Kidney capillary endothelial cell (primary cell): Measurements from ENCODE around the gene ST6GALNAC1.
A peak's percentile ranks its signal among the peaks of the same experiment; 100 is the strongest.

ENCODE experiments used
- DNase-seq: peaks from one replicate; pipeline ENCODE4 v3.0.0-alpha.2; 2018; ENCODE audit warnings: low spot score

Gene ST6GALNAC1

GRCh38 chr17:76643553-76644148 lies at the start of gene ST6GALNAC1:
Gene ST6GALNAC1 (minus strand): TSS chr17:76643757. CDS start chr17:76643638, 119 bp downstream.
- DNase-seq = no peak

DNA sequence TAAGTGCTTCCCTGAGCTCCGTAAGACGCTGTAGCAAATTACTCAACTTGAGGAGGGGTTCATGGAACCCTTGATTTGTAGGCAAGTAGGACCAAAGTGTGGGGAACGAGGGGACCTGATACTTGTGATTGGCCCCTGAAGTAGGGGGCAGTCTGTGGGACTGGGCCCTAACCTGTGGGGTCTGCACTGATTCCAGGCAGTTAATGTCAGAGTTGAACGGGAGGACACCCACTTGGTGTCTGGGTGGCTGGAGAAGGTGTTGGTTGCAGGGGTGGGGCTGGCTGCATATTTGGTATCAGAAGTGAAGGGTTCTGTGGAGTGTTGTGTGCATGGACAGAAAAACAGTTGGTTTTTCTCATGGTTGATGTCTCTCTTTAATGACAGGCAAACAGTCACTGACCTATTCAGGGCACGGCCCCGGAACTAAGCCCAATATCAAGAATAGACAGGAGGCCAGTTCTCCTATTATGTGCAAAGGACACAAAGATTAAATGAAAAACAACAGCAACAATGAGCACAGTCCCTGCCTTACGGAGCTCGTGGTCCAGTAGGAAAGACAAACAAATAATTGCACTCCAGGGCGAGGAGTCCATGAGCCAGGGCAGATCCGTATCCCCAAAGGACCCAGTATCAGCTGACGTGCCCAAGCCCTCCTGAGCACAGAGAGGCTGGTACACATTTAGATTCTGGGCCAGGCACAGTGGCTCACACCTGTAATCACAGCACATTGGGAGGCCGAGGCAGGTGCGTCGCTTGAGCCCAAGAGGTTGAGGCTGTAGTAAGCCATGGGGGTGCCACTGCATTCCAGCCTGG lies 48.0 kb upstream of the ST6GALNAC1 start:
- no peak for DNase-seq

DNA sequence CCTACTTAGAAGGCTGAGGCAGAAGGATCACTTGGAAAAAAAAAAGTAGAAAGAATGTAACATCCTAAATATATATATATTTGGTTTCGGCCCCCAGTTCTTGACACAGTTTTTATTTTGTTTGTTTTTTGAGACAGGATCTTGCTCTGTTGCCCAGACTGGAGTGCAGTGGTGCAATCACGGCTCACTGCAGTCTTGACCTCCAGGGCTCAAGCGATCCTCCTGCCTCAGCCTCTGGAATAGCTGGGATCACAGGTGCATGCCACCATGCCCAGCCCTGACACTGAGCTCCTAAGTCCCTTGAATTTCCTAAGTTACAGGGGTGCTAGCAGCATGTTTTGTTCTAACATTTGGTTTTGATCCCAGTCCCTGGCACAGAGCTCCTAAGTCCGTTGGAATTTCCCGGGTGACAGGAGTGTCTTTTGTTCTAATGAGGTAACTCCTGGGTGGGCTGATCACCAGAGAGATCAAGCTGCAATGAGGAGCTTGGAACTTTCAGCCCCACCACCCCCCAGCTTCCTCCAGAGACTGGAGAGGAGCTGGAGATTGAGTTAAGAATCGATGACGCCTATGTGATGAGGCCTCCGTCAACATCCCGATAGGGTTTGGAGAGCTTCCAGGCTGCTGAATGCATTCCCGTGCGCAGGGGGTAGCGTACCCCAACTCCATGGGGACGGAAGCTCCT lies 47.2 kb upstream of the ST6GALNAC1 start:
- DNase-seq = no peak

GRCh38 chr17:76689859-76690258 lies 46.3 kb upstream of the ST6GALNAC1 start:
- no peak for DNase-seq

DNA sequence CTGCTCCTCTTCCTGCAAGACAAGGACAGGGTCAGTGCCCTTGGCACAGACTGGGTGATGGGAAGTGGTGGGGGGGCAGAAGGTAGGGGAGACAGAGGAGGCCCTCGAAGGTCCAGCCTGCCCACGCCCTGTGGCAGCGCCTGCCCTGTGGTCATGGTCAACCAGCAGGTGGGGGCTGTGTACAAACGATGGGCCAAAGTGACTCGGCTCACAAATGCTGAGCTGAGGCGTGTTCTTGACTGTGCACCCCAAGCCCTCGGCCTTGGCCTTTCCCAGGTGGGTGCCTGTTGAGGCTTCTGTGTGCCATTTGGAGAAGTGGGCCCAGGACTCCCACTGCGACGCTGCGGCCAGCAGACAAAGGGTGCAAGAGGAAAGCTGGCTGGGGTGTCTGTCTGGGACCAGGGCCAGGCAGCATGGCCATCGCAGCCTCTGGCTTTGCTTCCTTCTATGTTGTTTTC lies 44.6 kb upstream of the ST6GALNAC1 start:
- DNase-seq = no peak

GRCh38 chr17:76687298-76688164 lies 44.0 kb upstream of the ST6GALNAC1 start:
- DNase-seq = no peak

- DNase-seq = no peak
These were observed 43.2 kb upstream of the ST6GALNAC1 start for GRCh38 chr17:76686538-76687297.

DNA sequence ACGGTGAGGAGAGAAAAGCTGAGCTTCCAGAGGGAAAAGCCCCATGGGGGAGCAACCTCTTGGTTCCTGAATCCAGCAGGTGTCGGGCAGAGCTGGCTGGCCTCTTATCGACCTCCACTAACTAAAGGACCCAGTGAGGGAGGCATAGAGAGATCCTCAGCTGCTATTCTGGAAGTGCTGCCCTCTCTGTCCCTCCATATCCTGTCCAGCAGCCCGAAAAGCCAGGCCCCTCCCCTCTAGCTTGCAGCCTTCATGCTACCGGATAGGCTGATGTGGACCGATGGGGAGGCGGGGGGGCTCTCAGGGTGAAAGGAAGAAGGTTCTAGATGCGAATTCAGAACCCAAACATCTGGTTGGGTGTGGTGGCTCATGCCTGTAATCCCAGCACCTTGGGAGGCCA lies 42.3 kb upstream of the ST6GALNAC1 start:
- DNase-seq = no peak

DNA sequence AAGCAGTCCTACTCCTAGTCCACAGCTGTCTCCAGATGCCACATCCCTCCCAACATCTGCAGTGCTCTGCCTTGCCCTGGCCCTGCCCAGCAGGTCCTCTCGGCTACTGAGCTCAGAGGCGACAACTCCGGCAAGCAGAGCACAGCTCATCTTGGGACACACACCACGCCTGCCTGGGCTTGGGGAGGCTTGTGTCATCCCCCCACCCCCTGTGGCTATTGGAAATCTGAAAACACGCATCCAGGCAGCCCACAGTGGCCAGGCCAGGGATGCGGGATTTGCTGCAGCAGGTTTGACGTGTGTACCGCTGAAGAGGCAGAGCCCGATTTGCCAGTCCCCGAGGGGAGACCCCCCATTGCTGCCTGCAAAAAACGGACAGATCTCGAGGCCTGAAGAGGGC lies 41.8 kb upstream of the ST6GALNAC1 start:
- no peak for DNase-seq

- DNase-seq = no peak
These were observed 41.2 kb upstream of the ST6GALNAC1 start for GRCh38 chr17:76684756-76685155.

- DNase-seq = no peak
These were observed 40.6 kb upstream of the ST6GALNAC1 start for GRCh38 chr17:76683921-76684745.

DNA sequence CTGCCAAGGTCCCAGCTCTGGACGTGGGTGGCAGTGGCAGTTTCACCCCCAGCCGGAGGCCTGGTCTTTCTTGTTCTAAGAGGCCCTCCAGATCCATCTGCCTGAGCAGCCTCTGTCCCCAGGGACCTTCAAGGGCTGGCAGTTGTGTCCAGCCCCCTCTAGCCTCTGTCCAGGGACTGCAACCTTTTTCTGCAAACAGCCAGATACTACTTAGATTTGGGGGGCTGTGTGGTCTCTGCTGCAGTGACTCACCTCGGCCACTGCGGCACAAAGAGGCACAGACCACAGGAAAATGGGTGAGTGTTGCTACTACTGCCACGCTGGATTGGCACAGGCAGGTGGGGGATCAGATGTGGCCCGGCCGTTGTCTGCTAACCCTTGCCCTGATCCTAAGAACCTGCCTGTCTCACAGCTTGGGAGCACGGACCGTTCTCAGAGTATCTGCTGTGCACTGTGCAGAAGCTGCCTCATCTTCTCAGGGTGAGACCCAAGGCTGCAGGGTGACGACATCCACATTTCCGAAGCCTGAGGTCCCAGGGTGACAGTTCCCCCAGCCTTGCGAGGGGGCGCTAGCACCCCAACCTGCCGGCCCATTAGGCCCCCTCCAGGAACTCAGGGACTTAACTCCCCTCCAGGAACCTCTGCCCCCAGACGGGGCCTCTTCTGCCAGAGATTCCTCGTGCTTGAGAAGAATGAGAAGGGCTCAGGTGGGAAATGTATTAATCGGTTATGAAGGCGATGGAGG lies 39.6 kb upstream of the ST6GALNAC1 start:
- no peak for DNase-seq

DNA sequence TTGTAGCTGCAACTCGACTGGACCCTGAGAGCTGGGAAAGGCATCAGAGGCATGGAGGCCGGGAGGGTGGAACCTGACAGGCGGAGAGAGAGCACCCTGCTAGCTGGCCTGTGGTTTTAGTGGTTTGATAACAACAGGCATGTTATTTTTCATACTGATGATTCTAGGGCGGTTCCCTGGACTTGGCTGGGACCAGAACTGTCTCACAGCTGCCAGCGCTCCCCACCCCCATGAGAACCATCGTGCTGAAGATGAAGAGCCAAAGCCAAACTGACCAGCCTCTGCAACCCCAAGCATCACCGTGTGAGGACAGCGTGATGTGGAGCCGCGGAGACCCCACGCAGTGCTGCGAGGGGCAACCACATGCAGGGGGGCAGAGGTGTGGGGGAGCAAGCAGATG lies 38.7 kb upstream of the ST6GALNAC1 start:
- DNase-seq = no peak

- DNase-seq = peak; percentile 73
These were observed 37.9 kb upstream of the ST6GALNAC1 start for GRCh38 chr17:76681222-76682137.

- no peak for DNase-seq
These were observed 35.7 kb upstream of the ST6GALNAC1 start for GRCh38 chr17:76679239-76679638.

GRCh38 chr17:76678330-76678729 lies 34.8 kb upstream of the ST6GALNAC1 start:
- DNase-seq = no peak

- DNase-seq = no peak
These were observed 33.8 kb upstream of the ST6GALNAC1 start for GRCh38 chr17:76677406-76677805.

- no peak for DNase-seq
These were observed 33.1 kb upstream of the ST6GALNAC1 start for GRCh38 chr17:76676629-76677028.

- no peak for DNase-seq
These were observed 32.1 kb upstream of the ST6GALNAC1 start for GRCh38 chr17:76675648-76676047.
